Bronchial epithelial cell (primary cell): Measurements from ENCODE around the gene MTHFD1. TPM values are rescaled to one million over a fixed set of nuclear protein-coding genes. Genes with fewer than 3 reads are reported as not detected.

Source experiments
- DNase-seq: peaks from one replicate; pipeline ENCODE4 v3.0.0-alpha.2; 2010; ENCODE audit warnings: low read depth
- FAIRE-seq: peaks from 2 replicates; lab custom pipeline; 2011; peaks lifted over from hg19 to GRCh38; lab: Jason Lieb, UNC
- H3K27me3 ChIP-seq: 2 replicates; pipeline ENCODE4 v1.5.1; 2011; ENCODE audit warnings: low read length; ENCODE audit not compliant: control insufficient read depth, insufficient read depth
- H3K36me3 ChIP-seq: 2 replicates; pipeline ENCODE4 v1.5.1; 2011; ENCODE audit warnings: low read length; ENCODE audit not compliant: control insufficient read depth, insufficient read depth
- H3K4me3 ChIP-seq: 2 replicates; pipeline ENCODE4 v1.5.1; 2011; ENCODE audit warnings: mild to moderate bottlenecking, low read depth, low read length, control low read depth
- total RNA-seq: library from RNA; depleted of rRNA; stranded (reverse); fragments of >200 nt; gene quantifications from 2 replicates; pipeline ENCODE4 v1.2.1, GENCODE V29; 2014
- TF ChIP-seq, protein P1 (sequence below): IDR thresholded peaks from 2 replicates; pipeline ENCODE4 v1.5.1; 2011; ENCODE audit warnings: mild to moderate bottlenecking, moderate library complexity, low read length, control low read depth, inconsistent platforms; ENCODE audit not compliant: insufficient read depth, severe bottlenecking

Gene MTHFD1
- total RNA-seq: 19.3 and 35.5 TPM in 2 replicates

DNA sequence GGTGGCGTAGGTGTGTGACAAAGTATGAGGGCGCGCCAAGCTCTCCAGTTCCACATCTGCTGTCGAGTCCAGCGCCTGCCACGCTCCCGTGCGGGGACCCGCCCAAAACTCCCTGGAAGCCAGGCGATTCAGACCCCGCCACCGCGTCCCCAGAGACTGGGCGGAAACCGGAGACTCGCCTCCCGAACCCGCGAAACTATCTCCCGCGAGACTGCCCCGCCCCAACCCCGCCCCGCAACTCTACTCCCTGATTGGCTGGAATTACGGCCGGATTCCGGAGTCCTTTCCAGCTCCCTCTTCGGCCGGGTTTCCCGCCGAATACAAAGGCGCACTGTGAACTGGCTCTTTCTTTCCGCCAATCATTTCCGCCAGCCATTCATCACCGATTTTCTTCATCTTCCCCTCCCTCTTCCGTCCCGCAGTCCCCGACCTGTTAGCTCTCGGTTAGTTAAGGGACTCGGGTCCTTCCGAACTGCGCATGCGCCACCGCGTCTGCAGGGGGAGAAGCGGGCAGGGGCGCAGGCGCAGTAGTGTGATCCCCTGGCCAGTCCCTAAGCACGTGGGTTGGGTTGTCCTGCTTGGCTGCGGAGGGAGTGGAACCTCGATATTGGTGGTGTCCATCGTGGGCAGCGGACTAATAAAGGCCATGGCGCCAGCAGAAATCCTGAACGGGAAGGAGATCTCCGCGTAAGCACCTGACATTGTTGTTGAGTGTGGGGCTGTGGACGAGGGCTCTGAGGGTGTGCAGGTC lies at the start of gene MTHFD1:
Gene MTHFD1 (plus strand): TSS at position 572 of the 751 bp plus-strand sequence. CDS start 75 bp downstream, at position 647.
- no peak for FAIRE-seq
- TF ChIP-seq, protein P1, sequence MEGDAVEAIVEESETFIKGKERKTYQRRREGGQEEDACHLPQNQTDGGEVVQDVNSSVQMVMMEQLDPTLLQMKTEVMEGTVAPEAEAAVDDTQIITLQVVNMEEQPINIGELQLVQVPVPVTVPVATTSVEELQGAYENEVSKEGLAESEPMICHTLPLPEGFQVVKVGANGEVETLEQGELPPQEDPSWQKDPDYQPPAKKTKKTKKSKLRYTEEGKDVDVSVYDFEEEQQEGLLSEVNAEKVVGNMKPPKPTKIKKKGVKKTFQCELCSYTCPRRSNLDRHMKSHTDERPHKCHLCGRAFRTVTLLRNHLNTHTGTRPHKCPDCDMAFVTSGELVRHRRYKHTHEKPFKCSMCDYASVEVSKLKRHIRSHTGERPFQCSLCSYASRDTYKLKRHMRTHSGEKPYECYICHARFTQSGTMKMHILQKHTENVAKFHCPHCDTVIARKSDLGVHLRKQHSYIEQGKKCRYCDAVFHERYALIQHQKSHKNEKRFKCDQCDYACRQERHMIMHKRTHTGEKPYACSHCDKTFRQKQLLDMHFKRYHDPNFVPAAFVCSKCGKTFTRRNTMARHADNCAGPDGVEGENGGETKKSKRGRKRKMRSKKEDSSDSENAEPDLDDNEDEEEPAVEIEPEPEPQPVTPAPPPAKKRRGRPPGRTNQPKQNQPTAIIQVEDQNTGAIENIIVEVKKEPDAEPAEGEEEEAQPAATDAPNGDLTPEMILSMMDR: no peak
- peak within 1 kb of the TSS; percentile 72 for H3K4me3 ChIP-seq

DNA sequence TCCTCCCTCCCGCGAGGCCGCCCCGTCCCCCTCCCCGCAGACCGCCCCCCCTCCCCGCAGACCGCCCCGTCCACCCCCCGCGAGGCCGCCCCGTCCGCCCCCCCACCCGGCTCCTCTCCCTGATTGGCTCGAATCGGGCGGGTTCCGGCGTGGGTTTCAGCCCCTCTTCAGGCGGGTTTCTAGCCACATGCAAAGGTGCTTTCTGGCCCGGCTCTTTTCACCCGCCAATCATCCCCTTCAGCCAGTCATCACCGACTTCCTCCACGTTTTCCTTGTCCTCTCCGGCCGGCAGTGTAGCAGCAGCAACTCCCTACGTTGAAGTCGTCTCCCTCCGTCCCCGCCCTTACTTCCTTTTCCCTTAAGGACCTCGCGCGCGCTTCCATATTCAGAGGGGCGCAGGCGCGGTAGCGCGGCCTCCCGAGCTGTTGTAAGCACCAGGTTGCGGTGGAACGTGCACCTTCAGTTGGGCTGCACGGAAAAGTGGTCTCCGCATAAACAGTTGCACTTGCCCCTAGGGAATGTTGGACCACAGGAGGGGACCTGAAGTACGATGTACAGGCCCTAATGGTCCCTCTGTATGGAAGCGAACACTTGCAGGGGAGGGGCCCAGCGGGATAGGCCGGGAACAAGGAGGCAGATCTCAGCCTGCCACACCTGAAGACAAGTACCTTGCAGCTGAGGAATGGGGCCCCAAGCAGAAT lies 49.4 kb upstream of the MTHFD1 start:
- DNase-seq (peak; percentile 97), FAIRE-seq (no peak)
- TF ChIP-seq, protein P1: no peak
- Histone ChIP-seq H3K4me3 (peak overlapping the region; percentile 77), H3K27me3 (no peaks in the 10 kb centered on the region), H3K36me3 (no peaks in the 10 kb centered on the region)

More for the DNA sequence above, at the start of gene MTHFD1:
- H3K36me3 ChIP-seq: no peaks in the 10 kb centered on the region
- peak; percentile 98 for DNase-seq
- H3K27me3 ChIP-seq: no peaks in the 10 kb centered on the region

DNA sequence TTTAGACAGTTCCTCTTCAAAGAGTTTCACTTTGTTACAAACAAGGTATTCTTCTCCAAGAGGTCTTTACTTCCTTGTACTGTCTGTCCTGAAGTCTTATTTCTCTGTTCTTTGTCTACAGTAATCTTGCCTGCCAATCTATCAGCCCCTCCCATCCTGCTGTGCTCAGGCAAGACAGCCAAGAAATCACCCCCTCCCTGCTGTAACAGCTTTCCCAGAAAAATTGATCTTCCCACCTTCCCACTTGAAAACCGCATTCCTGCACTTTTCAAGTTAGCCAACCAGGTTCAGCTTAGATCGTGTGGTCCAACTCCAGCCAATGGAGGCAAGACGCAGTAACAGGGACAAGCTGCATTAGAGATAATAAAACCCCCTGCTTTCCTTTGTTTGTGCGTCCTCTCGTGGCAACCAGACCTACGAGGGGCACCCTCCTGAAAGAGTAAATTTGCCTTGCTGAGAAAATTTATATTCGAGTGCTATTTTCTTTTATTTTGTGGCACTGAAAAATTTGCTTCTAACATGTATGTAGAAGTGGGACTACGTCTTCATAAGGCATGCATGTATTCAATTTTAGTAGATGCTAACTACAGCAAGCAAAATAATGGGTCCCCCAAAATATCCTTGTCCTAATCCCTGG lies 47.5 kb upstream of the MTHFD1 start:
- Histone ChIP-seq H3K27me3 (no peaks in the 10 kb centered on the region), H3K4me3 (no peak overlapping the region), H3K36me3 (no peaks in the 10 kb centered on the region)
- DNase-seq (no peak), FAIRE-seq (no peak)
- TF ChIP-seq, protein P1: no peak

DNA sequence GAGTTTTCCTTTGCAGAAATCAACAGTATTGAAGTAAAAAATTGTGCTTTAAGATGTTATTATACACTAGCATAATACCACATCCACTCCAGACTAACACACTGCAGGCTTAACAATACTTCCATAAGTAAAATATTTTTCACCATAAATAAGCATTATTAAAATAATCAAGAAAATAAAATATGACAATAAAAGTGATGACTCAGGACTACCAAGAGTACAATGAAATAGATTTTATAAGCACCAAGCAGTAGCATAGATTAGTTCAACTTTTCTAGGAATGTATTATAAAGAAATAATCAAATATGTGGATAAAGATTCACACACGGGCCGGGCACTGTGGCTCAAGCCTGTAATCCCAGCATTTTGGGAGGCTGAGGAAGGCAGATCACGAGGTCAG lies 40.4 kb upstream of the MTHFD1 start:
- FAIRE-seq (no peak), DNase-seq (no peak)
- TF ChIP-seq, protein P1: no peak
- Histone ChIP-seq H3K27me3 (no peaks in the 10 kb centered on the region), H3K36me3 (no peaks in the 10 kb centered on the region), H3K4me3 (no peak overlapping the region)

DNA sequence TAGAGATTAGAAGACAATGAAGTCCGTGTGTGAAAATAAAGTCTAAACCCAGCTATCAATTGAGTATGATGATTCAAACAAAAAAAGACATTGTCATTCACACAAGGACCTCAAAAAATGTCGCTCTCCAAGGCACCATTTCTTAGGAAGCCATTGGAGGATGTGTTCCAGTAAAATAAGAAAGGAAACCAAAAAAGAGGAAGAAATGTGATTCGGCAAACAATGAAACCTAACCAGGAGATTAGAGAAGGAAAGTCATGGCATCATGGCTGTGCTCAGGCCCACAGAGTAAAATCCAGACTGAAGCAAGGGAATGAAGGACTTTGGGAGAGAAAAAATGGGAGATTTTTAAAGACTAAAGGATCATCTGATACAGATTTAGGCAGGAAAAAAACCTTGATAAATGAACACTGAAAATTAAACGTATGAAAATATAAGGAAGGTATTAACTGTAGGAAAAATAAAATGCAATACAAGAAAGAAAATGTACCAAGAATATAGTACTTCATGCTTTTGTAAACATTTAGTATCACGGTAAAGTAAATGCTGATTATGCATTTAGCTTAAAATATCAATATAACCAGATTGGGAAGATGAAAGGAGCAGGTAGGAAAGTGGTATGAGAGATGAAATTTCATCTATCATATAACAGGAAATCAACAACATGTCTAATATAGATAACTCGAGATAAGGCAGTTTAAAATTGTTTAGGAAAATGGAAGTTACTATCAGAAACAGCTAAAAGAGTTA lies 38.2 kb upstream of the MTHFD1 start:
- Histone ChIP-seq H3K4me3 (no peak overlapping the region), H3K27me3 (no peaks in the 10 kb centered on the region), H3K36me3 (no peaks in the 10 kb centered on the region)
- FAIRE-seq: no peak
- DNase-seq: no peak
- TF ChIP-seq, protein P1: no peak
